Mammary epithelial cell (primary cell): ENCODE measurements around the gene KEL.

Experiments
- CTCF ChIP-seq, 2 donors: IDR thresholded peaks in 1 of 2; conservative IDR thresholded peaks in 1 of 2; 2 replicates each; pipeline ENCODE4 v1.5.1; 2011 to 2012; ENCODE audit warnings: inconsistent platforms in 2 of 2, low read length in 2 of 2, mild to moderate bottlenecking in 2 of 2, control low read depth in 1 of 2, low read depth in 1 of 2; ENCODE audit not compliant: insufficient read depth in 1 of 2; ENCODE audit errors: extremely low read depth in 1 of 2
- EZH2 ChIP-seq: IDR thresholded peaks from 2 replicates; pipeline ENCODE4 v1.6.1; 2012; ENCODE audit warnings: low read length, inconsistent platforms, borderline replicate concordance

- no peak for TF ChIP-seq CTCF (conservative IDR thresholded peaks at IDR 0.05 in 1 of 2, IDR thresholded peaks at IDR 0.05 in 1 of 2; ENCODE audit: extremely low read depth in 1 of 2, insufficient read depth in 1 of 2, low read depth in 1 of 2, low read length in 2 of 2)
- no peak for TF ChIP-seq EZH2
Measured at GRCh38 chr7:142896151-142896550, 66.0 kb downstream of the KEL start.
